WERI-Rb-1 (cell line): Measurements from ENCODE around the gene ZNF609.

Experiments used
- DNase-seq: peaks from one replicate; pipeline ENCODE4 v3.0.0-alpha.2; 2020
- H3K27ac ChIP-seq: fragments of 250-450 bp; sonication (Bioruptor Pico); 2 replicates; pipeline ENCODE4 v1.5.1; 2020; ENCODE audit warnings: mild to moderate bottlenecking, moderate library complexity
- H3K27me3 ChIP-seq: fragments of 250-450 bp; sonication (Bioruptor Pico); 2 replicates; pipeline ENCODE4 v1.5.1; 2021; ENCODE audit warnings: mild to moderate bottlenecking, low read depth, moderate library complexity; ENCODE audit not compliant: insufficient read depth, severe bottlenecking
- H3K36me3 ChIP-seq: fragments of 250-450 bp; sonication (Bioruptor Pico); 2 replicates; pipeline ENCODE4 v1.5.1; 2020; ENCODE audit warnings: mild to moderate bottlenecking, moderate library complexity
- H3K4me3 ChIP-seq: 2 replicates; pipeline ENCODE4 v1.5.1; 2011; ENCODE audit warnings: low read depth, mild to moderate bottlenecking, control low read depth, low read length
- H3K9me3 ChIP-seq: fragments of 250-450 bp; sonication (Bioruptor Pico); 2 replicates; pipeline ENCODE4 v1.5.1; 2021; ENCODE audit warnings: mild to moderate bottlenecking, moderate library complexity; ENCODE audit not compliant: severe bottlenecking
- CTCF ChIP-seq: IDR thresholded peaks from 2 replicates; pipeline ENCODE4 v1.5.1; 2011; ENCODE audit warnings: low read depth, mild to moderate bottlenecking, control low read depth, inconsistent platforms, low read length

ZNF609 gene

GRCh38 chr15:64732156-64732860 lies 271.9 kb downstream of the ZNF609 start:
- Histone ChIP-seq H3K27me3 (no peaks in the 10 kb centered on the region), H3K27ac (no peak overlapping the region), H3K4me3 (no peak overlapping the region), H3K36me3 (no peaks in the 10 kb centered on the region; the same call in 1 of the 2 replicates), H3K9me3 (no peaks in the 10 kb centered on the region)
- no peak for TF ChIP-seq CTCF
- no peak for DNase-seq
